ENCODE data around the gene MARF1.

The MARF1 gene

DNA sequence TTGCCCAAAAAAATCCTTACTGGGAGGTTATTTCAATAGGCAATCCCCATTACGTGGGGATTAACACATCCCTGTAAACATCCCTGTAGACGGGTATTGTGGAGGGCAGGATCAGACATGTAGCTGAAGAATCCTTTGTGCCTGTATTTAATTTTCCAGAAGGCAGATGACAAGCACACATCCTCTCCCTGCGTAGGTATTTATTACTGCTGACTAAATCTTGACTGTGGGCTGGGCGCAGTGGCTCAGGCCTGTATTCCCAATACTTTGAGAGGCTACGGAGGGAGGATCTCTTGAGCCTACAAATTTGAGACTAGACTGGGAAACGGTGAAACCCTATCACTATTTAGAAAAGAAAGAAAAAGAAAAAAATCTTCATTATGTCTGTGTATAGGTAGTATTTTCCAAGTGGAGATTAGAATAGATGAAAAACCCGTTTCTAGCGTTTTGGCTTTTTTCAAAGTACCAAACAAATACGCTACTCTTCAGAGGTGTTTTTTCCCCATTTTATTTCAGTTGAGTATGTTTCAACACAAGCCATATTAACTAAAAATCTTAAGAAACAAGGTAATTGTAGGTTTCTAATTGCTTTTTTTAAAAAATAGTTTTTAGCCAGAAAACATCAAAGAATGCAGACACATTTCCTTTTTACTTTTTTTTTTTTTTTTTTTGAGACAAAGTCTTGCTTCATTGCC, 1.5 kb upstream of the MARF1 start:
- no peak overlapping the region for H3K4me3 ChIP-seq (ENCODE audit: insufficient read length, low read depth)
- TF ChIP-seq ZNF274 (IDR thresholded peaks at IDR 0.05; ENCODE audit: low read depth, low read length) (no peak), YY1 (IDR thresholded peaks at IDR 0.05; ENCODE audit: insufficient read depth, insufficient read length) (no peak), SUZ12 (IDR thresholded peaks at IDR 0.05; ENCODE audit: extremely low read depth, insufficient read depth, insufficient read length) (no peak)
- DNase-seq (ENCODE audit: low read depth, low spot score), result no peak
- H3K36me3 ChIP-seq (ENCODE audit: insufficient read depth, insufficient read length, low read length), result peaks cover 2% of the 10 kb centered on the region
- no peaks in the 10 kb centered on the region for H3K4me1 ChIP-seq (ENCODE audit: insufficient read depth, insufficient read length)
- H3K9me3 ChIP-seq (ENCODE audit: insufficient read depth, low read length), result no peaks in the 10 kb centered on the region
- H3K27me3 ChIP-seq (ENCODE audit: insufficient read depth, insufficient read length), result no peaks in the 10 kb centered on the region
- H3K9ac ChIP-seq (ENCODE audit: insufficient read length, low read depth), result peak overlapping the region; percentile 96

DNA sequence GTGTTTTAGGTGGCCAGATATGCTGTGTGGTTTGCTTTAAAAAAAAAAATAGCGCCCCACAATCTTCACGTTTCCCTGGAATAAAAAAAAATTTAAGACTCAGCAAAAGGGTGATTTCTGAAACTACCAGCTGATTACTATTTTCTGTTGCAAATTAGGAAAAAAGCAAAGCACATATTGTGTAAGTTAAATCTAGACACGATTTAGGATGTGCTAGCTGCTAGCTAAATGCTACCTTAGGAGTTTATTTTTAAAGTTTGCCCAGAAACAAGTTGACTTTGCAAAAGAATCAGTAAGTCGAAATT, 944 bp upstream of the MARF1 start:
- Histone ChIP-seq H3K9ac (ENCODE audit: insufficient read length, low read depth) (peak overlapping the region; percentile 96), H3K27me3 (ENCODE audit: insufficient read depth, insufficient read length) (no peaks in the 10 kb centered on the region), H3K9me3 (ENCODE audit: insufficient read depth, low read length) (no peaks in the 10 kb centered on the region), H3K36me3 (ENCODE audit: insufficient read depth, insufficient read length, low read length) (peaks cover 7% of the 10 kb centered on the region), H3K4me3 (ENCODE audit: insufficient read length, low read depth) (peak overlapping the region; percentile 84), H3K4me1 (ENCODE audit: insufficient read depth, insufficient read length) (no peaks in the 10 kb centered on the region)
- TF ChIP-seq SUZ12 (IDR thresholded peaks at IDR 0.05; ENCODE audit: extremely low read depth, insufficient read depth, insufficient read length) (no peak), YY1 (IDR thresholded peaks at IDR 0.05; ENCODE audit: insufficient read depth, insufficient read length) (no peak), ZNF274 (IDR thresholded peaks at IDR 0.05; ENCODE audit: low read depth, low read length) (no peak)
- no peak for DNase-seq (ENCODE audit: low read depth, low spot score)

DNA sequence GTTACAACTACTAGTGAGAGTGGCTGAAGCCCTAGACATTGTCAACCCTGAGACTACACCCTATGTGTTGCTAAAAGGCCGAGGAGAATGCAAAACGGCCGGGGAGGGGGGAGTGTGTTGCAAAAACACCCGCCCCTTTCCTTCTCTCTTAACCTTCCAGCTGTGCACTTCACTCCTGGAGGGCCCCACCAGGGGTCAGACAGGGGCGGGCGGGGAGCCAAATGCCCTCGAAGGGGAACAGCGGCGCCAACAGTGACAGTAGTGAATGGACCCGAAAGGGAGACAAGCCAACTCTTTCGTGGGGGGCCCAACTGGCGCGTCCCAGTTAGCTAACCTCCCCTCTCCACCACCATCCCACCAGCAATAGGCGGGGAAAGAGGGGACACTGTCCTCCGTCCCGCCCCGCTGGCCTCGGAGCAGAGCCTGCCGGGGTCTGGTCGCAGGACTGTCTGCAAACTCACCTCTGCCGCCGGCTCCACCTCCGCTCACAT, 352 bp downstream of the MARF1 start:
- Histone ChIP-seq H3K27me3 (ENCODE audit: insufficient read depth, insufficient read length) (no peaks in the 10 kb centered on the region), H3K4me3 (ENCODE audit: insufficient read length, low read depth) (peak overlapping the region; percentile 81), H3K9ac (ENCODE audit: insufficient read length, low read depth) (peak overlapping the region; percentile 97), H3K9me3 (ENCODE audit: insufficient read depth, low read length) (no peaks in the 10 kb centered on the region), H3K36me3 (ENCODE audit: insufficient read depth, insufficient read length, low read length) (peaks cover 19% of the 10 kb centered on the region), H3K4me1 (ENCODE audit: insufficient read depth, insufficient read length) (no peaks in the 10 kb centered on the region)
- no peak for DNase-seq (ENCODE audit: low read depth, low spot score)
- TF ChIP-seq ZNF274 (IDR thresholded peaks at IDR 0.05; ENCODE audit: low read depth, low read length) (no peak), SUZ12 (IDR thresholded peaks at IDR 0.05; ENCODE audit: extremely low read depth, insufficient read depth, insufficient read length) (no peak), YY1 (IDR thresholded peaks at IDR 0.05; ENCODE audit: insufficient read depth, insufficient read length) (no peak)

GRCh38 chr16:15641753-15642556, 999 bp downstream of the MARF1 start:
- DNase-seq (ENCODE audit: low read depth, low spot score), result no peak

GRCh38 chr16:15640966-15641365, 2.0 kb downstream of the MARF1 start:
- H3K9ac ChIP-seq (ENCODE audit: insufficient read length, low read depth), result no peak overlapping the region
- H3K36me3 ChIP-seq (ENCODE audit: insufficient read depth, insufficient read length, low read length), result peaks cover 35% of the 10 kb centered on the region
- TF ChIP-seq ZNF274 (IDR thresholded peaks at IDR 0.05; ENCODE audit: low read depth, low read length) (no peak), YY1 (IDR thresholded peaks at IDR 0.05; ENCODE audit: insufficient read depth, insufficient read length) (no peak), SUZ12 (IDR thresholded peaks at IDR 0.05; ENCODE audit: extremely low read depth, insufficient read depth, insufficient read length) (no peak)
- H3K4me3 ChIP-seq (ENCODE audit: insufficient read length, low read depth), result no peak overlapping the region
- H3K27me3 ChIP-seq (ENCODE audit: insufficient read depth, insufficient read length), result no peaks in the 10 kb centered on the region
- DNase-seq (ENCODE audit: low read depth, low spot score), result no peak
- no peaks in the 10 kb centered on the region for H3K9me3 ChIP-seq (ENCODE audit: insufficient read depth, low read length)
- no peaks in the 10 kb centered on the region for H3K4me1 ChIP-seq (ENCODE audit: insufficient read depth, insufficient read length)

More at GRCh38 chr16:15641753-15642556, 999 bp downstream of the MARF1 start:
- no peaks in the 10 kb centered on the region for H3K9me3 ChIP-seq (ENCODE audit: insufficient read depth, low read length)
- TF ChIP-seq SUZ12 (IDR thresholded peaks at IDR 0.05; ENCODE audit: extremely low read depth, insufficient read depth, insufficient read length) (no peak), ZNF274 (IDR thresholded peaks at IDR 0.05; ENCODE audit: low read depth, low read length) (no peak), YY1 (IDR thresholded peaks at IDR 0.05; ENCODE audit: insufficient read depth, insufficient read length) (no peak)
- no peaks in the 10 kb centered on the region for H3K27me3 ChIP-seq (ENCODE audit: insufficient read depth, insufficient read length)
- peaks cover 25% of the 10 kb centered on the region for H3K36me3 ChIP-seq (ENCODE audit: insufficient read depth, insufficient read length, low read length)
- H3K4me3 ChIP-seq (ENCODE audit: insufficient read length, low read depth), result peak overlapping the region; percentile 81
- peak overlapping the region; percentile 97 for H3K9ac ChIP-seq (ENCODE audit: insufficient read length, low read depth)
- H3K4me1 ChIP-seq (ENCODE audit: insufficient read depth, insufficient read length), result no peaks in the 10 kb centered on the region

- no peaks in the 10 kb centered on the region for H3K27me3 ChIP-seq (ENCODE audit: insufficient read depth, insufficient read length)
- no peak overlapping the region for H3K4me3 ChIP-seq (ENCODE audit: insufficient read length, low read depth)
- H3K36me3 ChIP-seq (ENCODE audit: insufficient read depth, insufficient read length, low read length), result peaks cover 54% of the 10 kb centered on the region
- no peaks in the 10 kb centered on the region for H3K4me1 ChIP-seq (ENCODE audit: insufficient read depth, insufficient read length)
- no peaks in the 10 kb centered on the region for H3K9me3 ChIP-seq (ENCODE audit: insufficient read depth, low read length)
- TF ChIP-seq ZNF274 (IDR thresholded peaks at IDR 0.05; ENCODE audit: low read depth, low read length), result no peak
- no peak for TF ChIP-seq YY1 (IDR thresholded peaks at IDR 0.05; ENCODE audit: insufficient read depth, insufficient read length)
- TF ChIP-seq SUZ12 (IDR thresholded peaks at IDR 0.05; ENCODE audit: extremely low read depth, insufficient read depth, insufficient read length), result no peak
- no peak for DNase-seq (ENCODE audit: low read depth, low spot score)
- no peak overlapping the region for H3K9ac ChIP-seq (ENCODE audit: insufficient read length, low read depth)
These were observed 3.8 kb downstream of the MARF1 start for GRCh38 chr16:15639061-15639568.

- no peak overlapping the region for H3K9ac ChIP-seq (ENCODE audit: insufficient read length, low read depth)
- TF ChIP-seq ZNF274 (IDR thresholded peaks at IDR 0.05; ENCODE audit: low read depth, low read length) (no peak), SUZ12 (IDR thresholded peaks at IDR 0.05; ENCODE audit: extremely low read depth, insufficient read depth, insufficient read length) (no peak), YY1 (IDR thresholded peaks at IDR 0.05; ENCODE audit: insufficient read depth, insufficient read length) (no peak)
- DNase-seq (ENCODE audit: low read depth, low spot score), result no peak
These were observed 6.5 kb downstream of the MARF1 start for GRCh38 chr16:15636392-15636873.

More at GRCh38 chr16:15636392-15636873, 6.5 kb downstream of the MARF1 start:
- H3K9me3 ChIP-seq (ENCODE audit: insufficient read depth, low read length), result no peaks in the 10 kb centered on the region
- no peaks in the 10 kb centered on the region for H3K4me1 ChIP-seq (ENCODE audit: insufficient read depth, insufficient read length)
- no peaks in the 10 kb centered on the region for H3K27me3 ChIP-seq (ENCODE audit: insufficient read depth, insufficient read length)
- no peak overlapping the region for H3K4me3 ChIP-seq (ENCODE audit: insufficient read length, low read depth)
- H3K36me3 ChIP-seq (ENCODE audit: insufficient read depth, insufficient read length, low read length), result peaks cover 72% of the 10 kb centered on the region

Data from NT2/D1 (cell line).